Bronchial epithelial cell (primary cell): ENCODE results near the gene CSNK1G1. TPM values are rescaled to one million over a fixed set of nuclear protein-coding genes. Genes with fewer than 3 reads are reported as not detected.
"Not testable (repeated sequence)": the region's sequence is repeated elsewhere in the genome, so short reads cannot be mapped to it uniquely, and the experiment has no call there.

Experiments
- DNase-seq: peaks from one replicate; pipeline ENCODE4 v3.0.0-alpha.2; 2010; ENCODE audit warnings: low read depth
- FAIRE-seq: peaks from 2 replicates; lab custom pipeline; 2011; peaks lifted over from hg19 to GRCh38; lab: Jason Lieb, UNC
- H3K27me3 ChIP-seq: 2 replicates; pipeline ENCODE4 v1.5.1; 2011; ENCODE audit warnings: low read length; ENCODE audit not compliant: control insufficient read depth, insufficient read depth
- H3K36me3 ChIP-seq: 2 replicates; pipeline ENCODE4 v1.5.1; 2011; ENCODE audit warnings: low read length; ENCODE audit not compliant: control insufficient read depth, insufficient read depth
- H3K4me3 ChIP-seq: 2 replicates; pipeline ENCODE4 v1.5.1; 2011; ENCODE audit warnings: mild to moderate bottlenecking, low read depth, low read length, control low read depth
- total RNA-seq: library from RNA; depleted of rRNA; stranded (reverse); fragments of >200 nt; gene quantifications from 2 replicates; pipeline ENCODE4 v1.2.1, GENCODE V29; 2014
- TF ChIP-seq, protein P1 (sequence below): IDR thresholded peaks from 2 replicates; pipeline ENCODE4 v1.5.1; 2011; ENCODE audit warnings: mild to moderate bottlenecking, moderate library complexity, low read length, control low read depth, inconsistent platforms; ENCODE audit not compliant: insufficient read depth, severe bottlenecking

Gene CSNK1G1
- total RNA-seq, 1 donor from 2014 or later, result 26.3 TPM

DNA sequence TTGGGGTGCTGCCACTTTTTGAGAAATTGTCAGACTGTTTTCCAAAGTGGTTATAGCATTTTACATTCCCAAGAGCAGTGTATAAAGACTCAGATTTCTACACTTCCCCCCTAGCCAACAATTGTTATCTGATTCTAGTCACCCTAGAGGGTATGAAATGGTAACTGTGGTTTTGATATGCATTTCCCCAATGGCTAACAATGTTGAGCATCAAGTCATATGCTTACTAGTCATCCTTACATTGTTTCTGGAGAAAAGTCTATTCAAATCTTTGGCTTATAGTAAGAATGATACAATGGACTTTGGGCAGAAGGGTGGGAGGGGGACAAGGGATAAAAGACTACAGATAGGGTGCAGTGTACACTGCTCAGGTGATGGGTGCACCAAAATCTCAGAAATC, 73.3 kb downstream of the CSNK1G1 start:
- DNase-seq (no peak), FAIRE-seq (no peak)
- no peaks in the 10 kb centered on the region for H3K36me3 ChIP-seq
- H3K4me3 ChIP-seq, result no peak overlapping the region
- TF ChIP-seq, protein P1, sequence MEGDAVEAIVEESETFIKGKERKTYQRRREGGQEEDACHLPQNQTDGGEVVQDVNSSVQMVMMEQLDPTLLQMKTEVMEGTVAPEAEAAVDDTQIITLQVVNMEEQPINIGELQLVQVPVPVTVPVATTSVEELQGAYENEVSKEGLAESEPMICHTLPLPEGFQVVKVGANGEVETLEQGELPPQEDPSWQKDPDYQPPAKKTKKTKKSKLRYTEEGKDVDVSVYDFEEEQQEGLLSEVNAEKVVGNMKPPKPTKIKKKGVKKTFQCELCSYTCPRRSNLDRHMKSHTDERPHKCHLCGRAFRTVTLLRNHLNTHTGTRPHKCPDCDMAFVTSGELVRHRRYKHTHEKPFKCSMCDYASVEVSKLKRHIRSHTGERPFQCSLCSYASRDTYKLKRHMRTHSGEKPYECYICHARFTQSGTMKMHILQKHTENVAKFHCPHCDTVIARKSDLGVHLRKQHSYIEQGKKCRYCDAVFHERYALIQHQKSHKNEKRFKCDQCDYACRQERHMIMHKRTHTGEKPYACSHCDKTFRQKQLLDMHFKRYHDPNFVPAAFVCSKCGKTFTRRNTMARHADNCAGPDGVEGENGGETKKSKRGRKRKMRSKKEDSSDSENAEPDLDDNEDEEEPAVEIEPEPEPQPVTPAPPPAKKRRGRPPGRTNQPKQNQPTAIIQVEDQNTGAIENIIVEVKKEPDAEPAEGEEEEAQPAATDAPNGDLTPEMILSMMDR, result no peak
- H3K27me3 ChIP-seq, result no peaks in the 10 kb centered on the region

GRCh38 chr15:64279131-64279530, 76.8 kb downstream of the CSNK1G1 start:
- DNase-seq (no peak), FAIRE-seq (no peak)
- TF ChIP-seq, protein P1, result no peak
- Histone ChIP-seq H3K27me3 (no peaks in the 10 kb centered on the region), H3K36me3 (no peaks in the 10 kb centered on the region), H3K4me3 (no peak overlapping the region)

GRCh38 chr15:64275934-64276333, 80.0 kb downstream of the CSNK1G1 start:
- no peak for FAIRE-seq
- H3K27me3 ChIP-seq, result no peaks in the 10 kb centered on the region
- TF ChIP-seq, protein P1, result no peak

DNA sequence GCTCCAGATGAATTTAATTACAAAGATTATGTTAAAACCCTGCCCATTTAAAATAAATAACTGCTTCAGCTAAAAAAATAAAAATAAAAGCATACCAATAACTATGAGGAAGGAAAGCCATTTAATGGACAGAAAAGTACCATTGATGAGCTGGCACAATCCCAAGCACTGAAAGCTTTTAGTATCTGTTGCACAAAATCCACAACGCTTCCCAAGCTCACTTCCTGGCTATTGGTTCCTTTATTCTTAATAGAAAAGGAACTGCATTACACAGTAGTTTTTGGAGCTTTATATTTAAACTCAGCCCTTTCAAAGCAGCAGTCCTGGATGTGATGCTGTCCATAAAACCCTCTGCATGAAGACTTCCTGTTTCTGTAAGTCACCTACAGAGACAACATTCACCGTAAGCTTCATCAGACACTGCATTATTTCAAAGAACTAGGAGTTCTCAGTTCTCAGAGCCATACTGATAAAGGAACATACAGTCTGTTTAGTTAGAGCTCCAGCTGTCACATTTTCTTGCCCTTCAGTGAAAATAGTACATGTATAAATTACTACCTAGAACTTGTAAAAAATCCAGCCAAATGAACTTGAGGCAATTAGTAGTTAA, 81.5 kb downstream of the CSNK1G1 start:
- no peak for FAIRE-seq
- H3K4me3 ChIP-seq, result no peak overlapping the region
- TF ChIP-seq, protein P1, result no peak
- DNase-seq, result no peak
- no peaks in the 10 kb centered on the region for H3K27me3 ChIP-seq
- H3K36me3 ChIP-seq, result no peaks in the 10 kb centered on the region

More at GRCh38 chr15:64275934-64276333, 80.0 kb downstream of the CSNK1G1 start:
- H3K36me3 ChIP-seq, result no peaks in the 10 kb centered on the region
- DNase-seq, result no peak
- no peak overlapping the region for H3K4me3 ChIP-seq

GRCh38 chr15:64267331-64267973, 88.5 kb downstream of the CSNK1G1 start:
- H3K36me3 ChIP-seq, result no peaks in the 10 kb centered on the region
- TF ChIP-seq, protein P1, result no peak
- no peak overlapping the region for H3K4me3 ChIP-seq
- DNase-seq (no peak), FAIRE-seq (no peak)
- no peaks in the 10 kb centered on the region for H3K27me3 ChIP-seq

DNA sequence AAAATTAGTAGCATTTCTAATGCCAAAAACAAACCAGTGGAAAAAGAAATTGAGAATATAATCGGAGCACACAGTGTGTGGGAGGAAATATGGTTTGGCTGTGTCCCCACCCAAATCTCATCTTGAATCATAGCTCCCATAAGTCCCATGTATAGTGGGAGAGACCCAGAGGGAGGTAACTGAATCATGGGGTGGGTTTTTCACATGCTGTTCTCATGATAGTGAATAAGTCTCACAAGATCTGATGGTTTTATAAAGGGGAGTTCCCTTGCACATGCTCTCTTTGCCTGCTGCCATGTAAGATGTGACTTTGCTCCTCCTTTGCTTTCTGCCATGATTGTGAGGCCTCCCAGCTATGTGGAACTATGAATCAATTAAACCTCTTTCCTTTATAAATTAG, 90.8 kb downstream of the CSNK1G1 start:
- not testable (repeated sequence) for FAIRE-seq, H3K4me3 ChIP-seq, H3K27me3 ChIP-seq, DNase-seq, H3K36me3 ChIP-seq
